ENCODE measurements around the gene AUH. TPM values are rescaled to one million over a fixed set of nuclear protein-coding genes. Genes with fewer than 3 reads are reported as not detected.

Gene AUH
- polyA plus RNA-seq, 3 donors: 31.6 to 44.3 (median 43.4) TPM

DNA sequence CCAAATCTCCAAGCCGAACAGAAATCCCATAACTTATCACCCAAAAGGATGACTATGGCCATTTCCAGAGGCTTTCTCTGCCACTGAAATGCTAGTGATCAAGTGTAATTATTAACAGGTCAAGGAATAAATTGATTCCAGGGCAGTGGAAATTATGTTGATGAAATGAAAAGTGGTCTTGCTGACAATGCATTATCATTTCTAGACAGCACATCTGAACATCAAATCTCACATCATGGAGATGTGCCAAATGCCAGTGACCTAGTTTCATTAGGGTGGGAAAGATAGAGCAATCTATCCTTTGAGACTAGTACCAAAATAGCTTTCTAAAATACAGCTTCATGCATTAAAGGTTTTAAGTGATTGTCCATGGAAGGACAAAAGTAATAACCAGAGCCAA is 86.1 kb downstream of the AUH start:
- DNase-seq (ENCODE audit: extremely low read depth in 1 of 11, low read depth in 9 of 11, low spot score in 4 of 11): no peak

GRCh38 chr9:91274949-91275492 is 86.7 kb downstream of the AUH start:
- no peak for DNase-seq (ENCODE audit: extremely low read depth in 1 of 11, low read depth in 9 of 11, low spot score in 4 of 11)

GRCh38 chr9:91273853-91274552 is 87.7 kb downstream of the AUH start:
- DNase-seq (ENCODE audit: extremely low read depth in 1 of 11, low read depth in 9 of 11, low spot score in 4 of 11): no peak

- no peak for DNase-seq (ENCODE audit: extremely low read depth in 1 of 11, low read depth in 9 of 11, low spot score in 4 of 11)
Observed at GRCh38 chr9:91271156-91271555, 90.6 kb downstream of the AUH start.

GRCh38 chr9:91269907-91270491 is 91.7 kb downstream of the AUH start:
- no peak for DNase-seq (ENCODE audit: extremely low read depth in 1 of 11, low read depth in 9 of 11, low spot score in 4 of 11)

DNA sequence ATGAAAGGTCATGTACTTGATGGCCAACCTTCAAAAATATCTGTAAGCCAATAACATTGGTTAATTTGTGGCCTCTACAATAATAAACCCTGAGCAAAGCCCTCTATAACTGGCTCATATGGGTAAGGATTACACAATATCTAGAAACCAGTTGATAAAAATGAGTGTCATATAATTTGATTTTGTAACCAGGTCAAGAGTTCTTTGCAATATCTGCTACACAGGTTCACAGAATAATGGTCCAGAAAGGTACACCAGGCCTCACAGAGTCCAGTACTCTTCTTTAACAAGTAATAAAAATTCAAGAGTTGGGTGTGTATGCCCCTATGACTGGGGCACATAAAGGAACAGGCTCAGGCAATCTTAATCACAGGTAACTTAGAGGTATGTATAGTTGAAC is 95.3 kb downstream of the AUH start:
- no peak for DNase-seq (ENCODE audit: extremely low read depth in 1 of 11, low read depth in 9 of 11, low spot score in 4 of 11)

DNA sequence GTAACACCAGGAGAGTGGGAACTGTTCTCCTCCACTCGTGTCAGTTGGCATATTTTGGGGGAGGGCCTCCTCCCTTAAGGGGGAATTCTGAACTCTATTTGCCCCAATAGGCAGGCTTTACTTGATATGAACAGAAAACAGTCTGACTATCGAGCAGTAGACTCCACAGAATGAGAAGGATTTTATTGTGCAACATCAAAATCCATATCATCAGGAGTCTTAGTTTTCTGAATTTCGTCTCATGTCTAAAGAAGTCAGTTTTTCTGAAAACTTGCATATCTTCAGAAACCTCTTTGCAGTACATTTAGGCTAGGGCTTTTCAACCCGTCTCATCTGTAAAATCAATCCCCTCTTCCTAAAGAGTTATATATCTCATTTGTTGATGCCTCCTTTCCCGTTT is 96.2 kb downstream of the AUH start:
- no peak for DNase-seq (ENCODE audit: extremely low read depth in 1 of 11, low read depth in 9 of 11, low spot score in 4 of 11)

- no peak for DNase-seq (ENCODE audit: extremely low read depth in 1 of 11, low read depth in 9 of 11, low spot score in 4 of 11)
Observed at GRCh38 chr9:91261417-91261816, 100.3 kb downstream of the AUH start.

- DNase-seq (ENCODE audit: extremely low read depth in 1 of 11, low read depth in 9 of 11, low spot score in 4 of 11): no peak
Observed at GRCh38 chr9:91259162-91259561, 102.6 kb downstream of the AUH start.

GRCh38 chr9:91258451-91258850 is 103.3 kb downstream of the AUH start:
- DNase-seq (ENCODE audit: extremely low read depth in 1 of 11, low read depth in 9 of 11, low spot score in 4 of 11): no peak

- no peak for DNase-seq (ENCODE audit: extremely low read depth in 1 of 11, low read depth in 9 of 11, low spot score in 4 of 11)
Observed at GRCh38 chr9:91256235-91256634, 105.5 kb downstream of the AUH start.

DNA sequence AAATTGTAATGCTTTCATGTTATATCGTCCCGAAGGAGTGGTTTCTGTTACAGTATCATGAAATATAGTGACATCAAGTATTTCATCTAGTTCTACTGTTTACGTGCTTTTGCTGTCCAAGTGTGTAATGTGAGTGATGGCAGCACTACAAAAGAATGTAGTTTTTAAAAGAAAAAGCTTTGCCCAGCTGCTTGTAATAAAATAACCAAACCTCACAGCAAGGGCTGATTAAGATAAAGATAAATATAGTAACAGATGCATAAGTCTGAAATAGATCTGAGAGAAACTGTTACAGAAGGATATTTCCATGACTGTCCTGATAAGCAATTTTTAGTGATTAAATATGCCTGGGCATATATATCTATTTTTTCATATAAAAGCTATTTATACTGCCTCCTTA is 106.4 kb downstream of the AUH start:
- no peak for DNase-seq (ENCODE audit: extremely low read depth in 1 of 11, low read depth in 9 of 11, low spot score in 4 of 11)

DNA sequence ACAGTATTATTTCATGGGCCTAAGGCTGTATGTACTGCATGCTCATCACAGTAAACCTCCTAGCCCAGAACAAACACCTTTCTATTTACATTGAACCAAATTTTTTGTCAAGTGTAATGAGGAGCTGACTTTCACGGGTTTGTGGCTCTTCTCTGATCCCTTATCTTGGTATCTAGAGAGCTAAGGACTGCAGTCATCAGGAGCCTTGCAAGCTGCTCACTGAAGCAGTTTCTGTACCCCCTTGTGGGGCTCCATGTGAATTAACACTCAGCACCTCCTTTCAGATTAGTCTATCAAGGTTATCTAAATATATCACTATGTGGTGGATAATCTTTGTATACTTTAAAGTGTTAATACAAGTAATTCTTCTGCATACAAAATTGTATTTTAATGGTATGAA is 108.2 kb downstream of the AUH start:
- no peak for DNase-seq (ENCODE audit: extremely low read depth in 1 of 11, low read depth in 9 of 11, low spot score in 4 of 11)

GRCh38 chr9:91248707-91249106 is 113.0 kb downstream of the AUH start:
- DNase-seq (ENCODE audit: extremely low read depth in 1 of 11, low read depth in 9 of 11, low spot score in 4 of 11): no peak

- DNase-seq (ENCODE audit: extremely low read depth in 1 of 11, low read depth in 9 of 11, low spot score in 4 of 11): no peak
Observed at GRCh38 chr9:91247278-91247677, 114.4 kb downstream of the AUH start.

DNA sequence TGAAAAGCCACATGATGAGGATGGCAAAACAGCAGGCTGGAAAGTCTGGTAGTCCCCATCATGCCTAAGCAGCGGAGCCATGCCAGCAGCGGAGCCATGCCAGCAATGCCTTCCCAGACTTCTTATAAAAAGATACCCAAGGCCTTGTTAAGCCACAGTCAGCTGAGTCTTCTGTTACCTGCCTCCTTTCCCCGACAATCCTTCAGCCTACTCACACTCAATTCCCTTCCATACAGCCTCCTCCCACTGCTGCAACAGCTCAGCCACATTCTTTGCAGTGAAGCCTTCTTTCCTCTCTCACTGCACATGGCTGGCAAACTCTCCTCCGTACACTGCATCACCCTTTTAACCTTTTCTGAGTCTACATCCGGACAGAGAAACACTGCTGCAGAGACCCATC is 114.9 kb downstream of the AUH start:
- peak in 1 of 11 donors; percentile 3 for DNase-seq (ENCODE audit: extremely low read depth in 1 of 11, low read depth in 9 of 11, low spot score in 4 of 11)

DNA sequence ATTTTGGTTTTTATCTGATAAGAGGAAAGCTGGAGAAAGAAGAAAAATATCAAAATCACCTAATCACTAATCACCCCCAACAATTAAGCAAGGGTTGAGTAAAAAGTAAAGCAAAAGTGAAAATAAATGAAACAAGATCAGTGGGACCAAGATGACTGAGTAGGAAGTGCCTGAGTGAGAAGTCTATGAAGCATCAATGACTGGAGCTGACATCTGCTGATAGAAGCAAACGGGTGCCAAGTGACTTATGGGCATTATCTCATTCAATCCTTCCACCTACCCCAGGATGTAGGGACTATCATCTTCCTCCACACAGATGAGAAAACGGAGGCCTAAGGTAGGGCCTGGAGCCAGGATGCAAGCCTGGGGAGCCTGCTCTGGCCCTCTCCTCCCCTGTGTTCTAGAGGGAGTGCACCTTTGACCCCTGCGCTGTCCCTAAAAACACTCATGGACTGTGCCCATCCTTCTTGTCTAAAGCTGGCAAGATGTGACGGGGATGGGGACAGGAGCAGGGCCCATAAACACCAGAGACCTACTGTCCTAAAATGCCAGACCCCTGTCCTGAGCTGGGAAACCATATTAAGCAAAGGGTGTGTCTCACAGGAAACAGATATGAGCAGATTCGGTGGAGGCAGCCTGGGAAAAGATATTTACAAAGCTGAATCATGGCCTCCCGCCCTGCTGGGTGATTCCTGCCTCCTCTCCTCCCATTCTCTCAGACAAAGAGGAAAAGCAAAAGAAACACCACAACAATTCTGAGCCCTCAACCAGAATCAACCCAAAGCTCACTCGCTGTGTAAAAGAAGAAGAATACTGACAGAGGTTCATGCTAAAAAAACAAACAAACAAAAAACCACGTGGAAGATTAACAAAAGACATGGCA is 116.0 kb downstream of the AUH start:
- no peak for DNase-seq (ENCODE audit: extremely low read depth in 1 of 11, low read depth in 9 of 11, low spot score in 4 of 11)

DNA sequence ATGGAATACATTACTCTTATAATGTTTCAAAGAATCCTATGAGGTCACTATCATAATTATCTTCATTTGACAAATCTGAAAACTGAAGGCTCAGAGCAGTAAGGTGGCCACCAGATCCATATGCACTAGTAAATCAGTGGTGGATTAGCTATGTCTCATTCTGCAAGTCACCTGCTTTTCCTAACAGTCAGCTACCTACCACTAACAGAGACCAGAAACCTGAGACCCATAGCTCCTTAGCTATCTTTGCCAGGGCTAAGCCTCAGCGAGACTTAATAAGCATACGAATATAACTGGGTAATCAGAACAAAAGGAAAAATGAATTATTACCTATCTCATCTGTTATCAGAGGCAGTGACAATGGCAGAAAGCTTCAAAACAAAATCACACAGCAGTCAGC is 118.7 kb downstream of the AUH start:
- no peak for DNase-seq (ENCODE audit: extremely low read depth in 1 of 11, low read depth in 9 of 11, low spot score in 4 of 11)

DNA sequence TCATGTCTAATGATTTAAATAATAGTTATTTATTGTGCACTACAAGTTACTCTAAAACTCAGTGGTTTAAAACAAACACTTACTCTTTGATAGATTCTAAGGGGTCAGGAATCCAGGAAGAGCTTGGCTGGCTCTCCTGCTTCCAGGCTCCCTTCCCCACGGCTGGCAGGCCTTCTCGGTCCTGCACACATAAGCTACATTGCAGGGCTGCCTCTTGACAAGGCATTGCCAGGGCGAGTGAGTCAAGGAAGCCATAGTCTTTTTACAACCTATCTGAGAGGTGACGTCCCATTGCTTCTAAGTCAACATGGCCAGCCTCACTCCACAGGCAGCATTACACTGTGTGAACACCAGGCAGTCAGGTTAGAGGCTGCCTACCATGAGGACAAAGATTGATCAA is 119.8 kb downstream of the AUH start:
- peak in 1 of 11 donors; percentile 12 for DNase-seq (ENCODE audit: extremely low read depth in 1 of 11, low read depth in 9 of 11, low spot score in 4 of 11)

GRCh38 chr9:91240596-91241165 is 121.0 kb downstream of the AUH start:
- no peak for DNase-seq (ENCODE audit: extremely low read depth in 1 of 11, low read depth in 9 of 11, low spot score in 4 of 11)

All from renal cortex interstitium (tissue), 11 donors.